OCI-LY7 (cell line): Measurements from ENCODE around the gene JAKMIP3. TPM values are rescaled to one million over a fixed set of nuclear protein-coding genes. Genes with fewer than 3 reads are reported as not detected.

ENCODE experiments used
- BruUV-seq: library from RNA; stranded (reverse); fragments of 400-500 nt; replicated peaks from 2 replicates; lab custom pipeline; 2021; lab: Mats Ljungman, UMichigan
- CTCF ChIA-PET: fragments of 300-600 bp; sonication (Branson Sonifier 250); formaldehyde crosslinking; loops from one replicate; lab custom pipeline; 2022; ENCODE audit warnings: antibody characterized with exemption; ENCODE audit not compliant: unreplicated experiment; lab: Charles Lee
- POLR2A ChIA-PET: fragments of 300-600 bp; sonication (Branson Sonifier 250); formaldehyde crosslinking; loops from one replicate; lab custom pipeline; 2022; ENCODE audit warnings: antibody characterized with exemption; lab: Charles Lee
- DNase-seq: peaks from one replicate; pipeline ENCODE4 v3.0.0-alpha.2; 2015; ENCODE audit warnings: low spot score
- H2AFZ ChIP-seq: fragments of 200-600 bp; sonication (generic), shearing (Covaris generic); 2 replicates; pipeline ENCODE4 v1.6.1; 2014; ENCODE audit warnings: mild to moderate bottlenecking, antibody characterized with exemption, low read length, moderate library complexity
- H3K27ac ChIP-seq: fragments of 200-600 bp; sonication (generic); 2 replicates; pipeline ENCODE4 v1.5.1; 2014; ENCODE audit warnings: mixed run types, low read depth, mild to moderate bottlenecking, moderate library complexity, low read length, inconsistent platforms; ENCODE audit not compliant: poor library complexity, severe bottlenecking
- H3K36me3 ChIP-seq: fragments of 200-600 bp; sonication (generic); 2 replicates; pipeline ENCODE4 v1.6.1; 2014; ENCODE audit warnings: mild to moderate bottlenecking, antibody characterized with exemption, low read length, moderate library complexity, mixed read lengths; ENCODE audit not compliant: insufficient read depth
- H3K4me1 ChIP-seq: fragments of 200-600 bp; sonication (generic); 2 replicates; pipeline ENCODE4 v1.5.1; 2014; ENCODE audit warnings: mild to moderate bottlenecking, low read length; ENCODE audit not compliant: insufficient read depth, poor library complexity, severe bottlenecking
- H3K4me2 ChIP-seq: fragments of 200-600 bp; sonication (generic); 2 replicates; pipeline ENCODE4 v1.6.1; 2014; ENCODE audit warnings: mild to moderate bottlenecking, low read length
- H3K4me3 ChIP-seq: fragments of 200-600 bp; sonication (generic); 2 replicates; pipeline ENCODE4 v1.5.1; 2014; ENCODE audit warnings: mild to moderate bottlenecking, low read depth, low read length; ENCODE audit not compliant: poor library complexity, severe bottlenecking
- H3K79me2 ChIP-seq: fragments of 200-600 bp; sonication (generic); 2 replicates; pipeline ENCODE4 v1.6.1; 2016; ENCODE audit warnings: low read depth, mild to moderate bottlenecking, low read length, moderate library complexity, mixed read lengths; ENCODE audit not compliant: insufficient read depth
- H3K9me2 ChIP-seq: fragments of 200-600 bp; sonication (generic); 2 replicates; pipeline ENCODE4 v1.6.1; 2016; ENCODE audit warnings: mild to moderate bottlenecking, low read length, mixed read lengths; ENCODE audit not compliant: insufficient read depth
- H3K9me3 ChIP-seq: fragments of 200-600 bp; sonication (generic); 2 replicates; pipeline ENCODE4 v1.6.1; 2014; ENCODE audit warnings: mild to moderate bottlenecking, mixed run types, low read length, mixed read lengths
- H4K20me1 ChIP-seq: fragments of 200-600 bp; sonication (generic); 2 replicates; pipeline ENCODE4 v1.6.1; 2014; ENCODE audit warnings: mild to moderate bottlenecking, antibody characterized with exemption, low read length, moderate library complexity, mixed read lengths; ENCODE audit not compliant: insufficient read depth
- CTCF ChIP-seq: fragments of 200-600 bp; sonication (generic); conservative IDR thresholded peaks from 2 replicates; pipeline ENCODE4 v1.5.1; 2014; ENCODE audit warnings: mild to moderate bottlenecking, antibody characterized with exemption, low read length, moderate library complexity, mixed read lengths
- EZH2phosphoT487 ChIP-seq: fragments of 200-600 bp; sonication (generic); IDR thresholded peaks from 2 replicates; pipeline ENCODE4 v1.6.1; 2018; ENCODE audit warnings: low read depth, borderline replicate concordance, mild to moderate bottlenecking, mixed run types, antibody characterized with exemption, low read length, moderate library complexity, mixed read lengths
- intact Hi-C: fragments of 100-400 bp; cut with micrococcal nuclease; formaldehyde crosslinking; loops from one replicate; pipeline ENCODE4 v1.10.0; 2022; ENCODE audit not compliant: unreplicated experiment
- total RNA-seq, 2 experiments: library from RNA; depleted of rRNA in 1 of 2; stranded (reverse); fragments of >200 nt in 1 of 2; shearing (Covaris generic) in 1 of 2; gene quantifications; 2 replicates each; pipeline ENCODE4 v1.2.3, GENCODE V29; 2014 to 2022

JAKMIP3 gene
- total RNA-seq, 2 experiments from 2014 or later, result 0.54 to 0.89 TPM

DNA sequence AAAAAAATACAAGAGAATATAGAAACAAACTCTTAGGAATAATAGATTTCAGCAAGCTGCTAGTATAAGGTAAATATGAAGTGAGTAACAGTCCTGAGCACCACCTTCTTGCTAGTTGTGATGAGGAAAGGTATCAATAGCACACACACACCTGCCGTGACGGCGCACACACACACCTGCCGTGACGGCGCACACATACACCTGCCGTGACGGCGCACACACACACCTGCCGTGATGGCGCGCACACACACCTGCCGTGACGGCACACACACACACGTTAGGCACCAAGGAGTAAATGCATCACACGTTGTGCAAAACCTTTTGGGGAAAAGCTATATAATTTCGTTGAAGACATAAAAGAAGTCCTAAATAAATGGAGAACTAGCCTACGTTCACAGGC is 4.7 kb upstream of the JAKMIP3 start:
- Histone ChIP-seq H3K27ac (no peak overlapping the region), H3K4me1 (no peaks in the 10 kb centered on the region), H3K4me3 (no peak overlapping the region), H3K9me2 (no peaks in the 10 kb centered on the region), H3K4me2 (no peak overlapping the region), H2AFZ (no peak overlapping the region), H3K79me2 (no peaks in the 10 kb centered on the region), H3K36me3 (no peaks in the 10 kb centered on the region), H4K20me1 (no peaks in the 10 kb centered on the region), H3K9me3 (no peaks in the 10 kb centered on the region)
- no TSS peak for BruUV-seq
- intact Hi-C loops, result no loop called here
- no peak for TF ChIP-seq EZH2phosphoT487
- ChIA-PET CTCF (no interaction called here), POLR2A (no interaction called here)
- DNase-seq, result no peak

DNA sequence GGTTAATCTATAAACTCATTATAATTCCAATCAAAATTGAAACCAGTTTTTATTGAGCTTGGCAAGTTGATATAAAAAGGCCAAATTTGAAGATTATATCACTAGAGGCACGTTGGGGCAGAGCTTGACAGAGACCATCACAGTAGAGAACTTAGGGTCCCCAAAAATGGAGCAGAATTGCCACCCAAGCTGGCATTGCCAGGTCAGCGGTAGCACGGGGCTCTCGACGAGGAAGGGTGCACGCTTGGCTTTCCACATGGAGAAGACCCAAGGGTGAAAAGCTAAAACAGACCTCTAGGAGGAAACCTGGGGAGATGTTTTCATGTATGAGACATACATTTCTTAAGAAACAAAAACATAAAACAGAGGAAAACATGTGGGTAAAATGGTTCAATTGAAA is 4.3 kb upstream of the JAKMIP3 start:
- TF ChIP-seq EZH2phosphoT487 (no peak), CTCF (no peak)
- ChIA-PET POLR2A (interaction anchor here (0.6 kb wide), 1 partner anchor 1461 kb away, joined by 3 read pairs; no protein-coding TSS in a partner anchor), CTCF (no interaction called here)
- no peak overlapping the region for H3K4me3 ChIP-seq
- no peak overlapping the region for H2AFZ ChIP-seq
- no TSS peak for BruUV-seq
- no peaks in the 10 kb centered on the region for H3K79me2 ChIP-seq
- no peaks in the 10 kb centered on the region for H3K36me3 ChIP-seq
- no peaks in the 10 kb centered on the region for H3K9me3 ChIP-seq
- H3K27ac ChIP-seq, result no peak overlapping the region
- no peaks in the 10 kb centered on the region for H3K4me1 ChIP-seq
- no peak overlapping the region for H3K4me2 ChIP-seq
- no peaks in the 10 kb centered on the region for H4K20me1 ChIP-seq
- intact Hi-C loops, result no loop called here
- no peaks in the 10 kb centered on the region for H3K9me2 ChIP-seq
- DNase-seq, result no peak

- DNase-seq, result no peak
- no peak overlapping the region for H2AFZ ChIP-seq
- no peak overlapping the region for H3K27ac ChIP-seq
- H3K4me1 ChIP-seq, result no peaks in the 10 kb centered on the region
- no peaks in the 10 kb centered on the region for H3K9me2 ChIP-seq
- intact Hi-C loops, result no loop called here
- ChIA-PET POLR2A (no interaction called here), CTCF (no interaction called here)
- H3K4me3 ChIP-seq, result no peak overlapping the region
- H3K9me3 ChIP-seq, result no peaks in the 10 kb centered on the region
- H3K4me2 ChIP-seq, result no peak overlapping the region
- H3K36me3 ChIP-seq, result no peaks in the 10 kb centered on the region
- no peak for TF ChIP-seq CTCF
- no peak for TF ChIP-seq EZH2phosphoT487
- H3K79me2 ChIP-seq, result no peaks in the 10 kb centered on the region
- H4K20me1 ChIP-seq, result no peaks in the 10 kb centered on the region
- no TSS peak for BruUV-seq
Measured at GRCh38 chr10:132062116-132062515, 3.6 kb upstream of the JAKMIP3 start.
